SU-DHL-6 (cell line): ENCODE data around the gene RASA2.

Experiments used
- H2AFZ ChIP-seq: fragments of 200-600 bp; sonication (generic); 2 replicates; pipeline ENCODE4 v1.6.1; 2014; ENCODE audit warnings: low read depth, mild to moderate bottlenecking, moderate library complexity, mixed read lengths, antibody characterized with exemption, low read length; ENCODE audit not compliant: severe bottlenecking
- H3F3A ChIP-seq: fragments of 200-600 bp; shearing (Covaris generic); 2 replicates; pipeline ENCODE4 v1.6.0; 2016; ENCODE audit warnings: antibody characterized with exemption, mild to moderate bottlenecking; ENCODE audit not compliant: insufficient read depth
- H3K27ac ChIP-seq: fragments of 200-600 bp; sonication (generic); 2 replicates; pipeline ENCODE4 v1.5.1; 2016; ENCODE audit warnings: low read depth, mild to moderate bottlenecking, low read length, moderate library complexity, mixed read lengths
- H3K27me3 ChIP-seq: fragments of 200-600 bp; sonication (generic), shearing (Covaris generic); 2 replicates; pipeline ENCODE4 v1.6.0; 2014; ENCODE audit warnings: mild to moderate bottlenecking, low read length
- H3K36me3 ChIP-seq: fragments of 200-600 bp; sonication (generic); 2 replicates; pipeline ENCODE4 v1.6.1; 2014; ENCODE audit warnings: mild to moderate bottlenecking, low read length, mixed read lengths
- H3K4me2 ChIP-seq: fragments of 300-600, 200-600 bp; shearing (Covaris generic), sonication (generic); 2 replicates; pipeline ENCODE4 v1.6.0; 2014; ENCODE audit warnings: low read length, low read depth, mild to moderate bottlenecking; ENCODE audit not compliant: poor library complexity, severe bottlenecking
- H3K4me3 ChIP-seq: fragments of 200-600 bp; sonication (generic); 2 replicates; pipeline ENCODE4 v1.5.1; 2014; ENCODE audit warnings: antibody characterized with exemption, low read length, mild to moderate bottlenecking, mixed read lengths; ENCODE audit not compliant: insufficient read depth, poor library complexity, severe bottlenecking
- H3K79me2 ChIP-seq: fragments of 200-600 bp; sonication (generic); 2 replicates; pipeline ENCODE4 v1.6.1; 2014; ENCODE audit warnings: mild to moderate bottlenecking, low read length, moderate library complexity; ENCODE audit not compliant: insufficient read depth
- H3K9ac ChIP-seq: fragments of 200-600 bp; sonication (generic); 2 replicates; pipeline ENCODE4 v1.7.0; 2014; ENCODE audit warnings: mild to moderate bottlenecking, low read length
- H3K9me2 ChIP-seq: fragments of 200-600 bp; sonication (generic); replicated peaks from 2 replicates; pipeline ENCODE4 v1.6.1; 2014; ENCODE audit warnings: low read length; ENCODE audit not compliant: insufficient read depth
- H3K9me3 ChIP-seq: fragments of 200-600 bp; sonication (generic); 2 replicates; pipeline ENCODE4 v1.6.1; 2014; ENCODE audit warnings: low read length, mixed read lengths; ENCODE audit not compliant: insufficient read depth
- H4K20me1 ChIP-seq: fragments of 200-600 bp; sonication (generic); 2 replicates; pipeline ENCODE4 v1.6.1; 2014; ENCODE audit warnings: low read depth, mild to moderate bottlenecking, antibody characterized with exemption, low read length, moderate library complexity, mixed read lengths
- EZH2phosphoT487 ChIP-seq: fragments of 200-600 bp; sonication (generic), shearing (Covaris generic); conservative IDR thresholded peaks from 2 replicates; pipeline ENCODE4 v1.6.1; 2018; ENCODE audit warnings: mild to moderate bottlenecking, antibody characterized with exemption, low read length, moderate library complexity, mixed read lengths
- TF ChIP-seq, protein P1 (sequence below): fragments of 200-600 bp; sonication (generic); IDR thresholded peaks from one replicate; pipeline ENCODE4 v1.5.1; 2017; ENCODE audit warnings: antibody characterized with exemption, mild to moderate bottlenecking, low read length, moderate library complexity; ENCODE audit not compliant: insufficient read depth, poor library complexity, severe bottlenecking

RASA2 gene

DNA sequence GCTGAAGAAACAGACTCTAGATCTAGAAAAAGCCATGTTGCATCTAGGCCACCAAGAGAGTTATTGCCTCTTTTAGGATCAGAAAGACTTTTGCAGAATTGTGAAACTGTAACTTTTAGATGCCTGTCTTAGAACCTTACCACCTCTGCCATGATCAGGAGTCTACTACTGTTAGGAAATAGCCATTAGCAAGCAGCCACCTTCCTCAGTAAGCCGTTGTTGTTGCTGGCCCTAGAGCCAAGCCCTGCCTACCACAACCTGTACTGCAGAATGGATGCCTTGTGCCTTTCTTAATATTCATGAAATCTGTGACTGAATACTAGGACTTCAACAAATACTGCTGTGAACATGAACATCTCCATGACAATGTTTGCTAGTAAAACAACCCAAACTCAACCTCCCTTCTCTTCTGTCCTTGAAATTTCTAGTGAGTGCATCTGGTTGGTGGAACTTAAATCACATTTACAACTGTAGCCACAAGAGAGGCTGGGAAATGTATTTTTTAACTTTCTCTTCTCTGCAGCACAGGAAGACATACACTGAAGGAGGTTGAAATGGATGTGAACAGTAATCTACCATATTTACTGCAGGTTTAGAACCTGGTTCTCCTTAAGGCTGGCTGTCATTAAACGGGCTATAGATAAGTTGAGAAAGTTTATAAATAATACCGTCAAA is 20.7 kb downstream of the RASA2 start:
- Histone ChIP-seq H3F3A (no peaks in the 10 kb centered on the region), H3K27me3 (no peaks in the 10 kb centered on the region), H4K20me1 (no peaks in the 10 kb centered on the region), H3K79me2 (peaks cover 3% of the 10 kb centered on the region; the same call in 1 of the 2 replicates), H3K36me3 (no peaks in the 10 kb centered on the region), H3K4me2 (no peak overlapping the region), H3K4me3 (no peak overlapping the region), H2AFZ (no peak overlapping the region), H3K9ac (no peak overlapping the region), H3K9me3 (no peaks in the 10 kb centered on the region), H3K9me2 (no peaks in the 10 kb centered on the region), H3K27ac (no peak overlapping the region)
- TF ChIP-seq, protein P1, sequence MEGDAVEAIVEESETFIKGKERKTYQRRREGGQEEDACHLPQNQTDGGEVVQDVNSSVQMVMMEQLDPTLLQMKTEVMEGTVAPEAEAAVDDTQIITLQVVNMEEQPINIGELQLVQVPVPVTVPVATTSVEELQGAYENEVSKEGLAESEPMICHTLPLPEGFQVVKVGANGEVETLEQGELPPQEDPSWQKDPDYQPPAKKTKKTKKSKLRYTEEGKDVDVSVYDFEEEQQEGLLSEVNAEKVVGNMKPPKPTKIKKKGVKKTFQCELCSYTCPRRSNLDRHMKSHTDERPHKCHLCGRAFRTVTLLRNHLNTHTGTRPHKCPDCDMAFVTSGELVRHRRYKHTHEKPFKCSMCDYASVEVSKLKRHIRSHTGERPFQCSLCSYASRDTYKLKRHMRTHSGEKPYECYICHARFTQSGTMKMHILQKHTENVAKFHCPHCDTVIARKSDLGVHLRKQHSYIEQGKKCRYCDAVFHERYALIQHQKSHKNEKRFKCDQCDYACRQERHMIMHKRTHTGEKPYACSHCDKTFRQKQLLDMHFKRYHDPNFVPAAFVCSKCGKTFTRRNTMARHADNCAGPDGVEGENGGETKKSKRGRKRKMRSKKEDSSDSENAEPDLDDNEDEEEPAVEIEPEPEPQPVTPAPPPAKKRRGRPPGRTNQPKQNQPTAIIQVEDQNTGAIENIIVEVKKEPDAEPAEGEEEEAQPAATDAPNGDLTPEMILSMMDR, result no peak
- no peak for TF ChIP-seq EZH2phosphoT487

DNA sequence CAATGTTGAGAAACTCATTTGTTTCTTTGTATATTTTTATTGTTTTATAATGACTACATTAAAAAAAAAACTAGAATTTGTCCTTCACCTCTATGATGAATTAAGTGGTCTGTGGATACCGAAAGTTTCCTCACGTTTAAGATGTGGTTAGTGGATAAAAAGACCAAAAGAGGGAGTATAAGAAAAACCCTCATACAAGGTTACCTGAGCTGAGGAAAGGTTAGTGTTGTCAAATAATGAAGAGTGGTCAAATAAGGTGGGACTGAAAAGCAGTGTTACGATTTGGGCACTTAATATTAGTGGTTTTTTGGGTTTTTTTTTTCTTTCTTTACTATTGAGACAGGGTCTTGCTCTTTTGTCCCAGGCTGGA is 21.2 kb downstream of the RASA2 start:
- Histone ChIP-seq H3K79me2 (no peaks in the 10 kb centered on the region; the same call in 1 of the 2 replicates), H3K27me3 (no peaks in the 10 kb centered on the region), H3K9ac (no peak overlapping the region), H3K9me2 (no peaks in the 10 kb centered on the region), H4K20me1 (no peaks in the 10 kb centered on the region), H3K9me3 (no peaks in the 10 kb centered on the region), H3K4me2 (no peak overlapping the region), H3F3A (no peaks in the 10 kb centered on the region), H3K4me3 (no peak overlapping the region), H2AFZ (no peak overlapping the region), H3K36me3 (no peaks in the 10 kb centered on the region), H3K27ac (no peak overlapping the region)
- TF ChIP-seq EZH2phosphoT487, result no peak
- TF ChIP-seq, protein P1, result no peak

DNA sequence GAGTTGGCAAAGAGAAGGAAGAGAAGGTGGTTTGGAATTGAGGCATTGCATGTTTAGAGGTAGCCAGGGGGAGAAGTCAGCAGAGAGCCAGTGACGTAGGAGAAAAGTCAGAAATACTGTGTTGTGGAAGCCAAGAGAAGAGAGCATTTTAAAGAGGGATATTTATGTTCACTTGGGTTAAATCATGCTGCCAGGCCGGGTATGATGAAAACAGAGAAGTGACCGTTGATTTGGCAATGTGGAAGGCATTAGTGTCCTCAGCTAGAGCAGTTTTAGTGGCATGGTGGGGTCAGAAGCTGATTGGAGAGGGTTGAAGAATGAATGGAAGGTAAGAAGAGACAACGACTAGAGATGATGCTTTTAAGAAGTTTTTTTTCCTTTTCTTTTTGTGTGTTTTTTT is 24.5 kb downstream of the RASA2 start:
- H3K4me3 ChIP-seq, result no peak overlapping the region

More for the DNA sequence above, 24.5 kb downstream of the RASA2 start:
- Histone ChIP-seq H3K4me2 (no peak overlapping the region), H3F3A (no peaks in the 10 kb centered on the region), H2AFZ (no peak overlapping the region), H3K27me3 (no peaks in the 10 kb centered on the region), H3K79me2 (no peaks in the 10 kb centered on the region; the same call in 1 of the 2 replicates), H3K9me3 (no peaks in the 10 kb centered on the region), H3K27ac (no peak overlapping the region), H3K9ac (no peak overlapping the region), H4K20me1 (no peaks in the 10 kb centered on the region), H3K36me3 (peaks cover 6% of the 10 kb centered on the region; the same call in 1 of the 2 replicates), H3K9me2 (no peaks in the 10 kb centered on the region)
- no peak for TF ChIP-seq EZH2phosphoT487
- TF ChIP-seq, protein P1, result no peak
